Left hindlimb (tissue), 1 donor: Measurements from ENCODE around the gene RNF126.
"Not testable (repeated sequence)": the region's sequence is repeated elsewhere in the genome, so short reads cannot be mapped to it uniquely, and the experiment has no call there.

Experiments used
- DNase-seq: peaks from one replicate; pipeline ENCODE4 v3.0.0-alpha.2; 2018

The RNF126 gene

DNA sequence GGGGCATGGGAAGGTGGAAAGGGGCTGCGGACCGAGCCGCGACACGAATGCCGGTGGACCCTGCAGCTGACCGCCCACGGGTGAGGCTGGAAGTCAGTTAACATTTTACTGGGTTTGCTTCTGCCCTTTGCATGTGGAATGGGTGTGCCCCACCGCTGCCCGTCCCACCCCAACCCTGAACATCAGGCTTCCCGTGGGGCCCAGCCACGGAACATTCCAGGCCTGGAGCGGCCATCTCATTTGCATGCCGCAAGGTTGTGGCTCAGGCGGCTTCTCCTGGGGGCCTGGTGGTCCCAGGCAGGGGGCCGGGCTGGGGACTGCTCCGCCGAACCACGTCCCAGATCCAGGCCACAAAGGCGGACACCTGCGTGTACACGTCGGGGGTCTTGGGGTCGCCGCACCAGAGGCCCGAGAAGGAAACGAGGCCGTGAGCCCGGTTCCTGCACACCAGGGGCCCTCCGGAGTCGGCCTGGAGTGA, 22.5 kb upstream of the RNF126 start:
- DNase-seq, result no peak

DNA sequence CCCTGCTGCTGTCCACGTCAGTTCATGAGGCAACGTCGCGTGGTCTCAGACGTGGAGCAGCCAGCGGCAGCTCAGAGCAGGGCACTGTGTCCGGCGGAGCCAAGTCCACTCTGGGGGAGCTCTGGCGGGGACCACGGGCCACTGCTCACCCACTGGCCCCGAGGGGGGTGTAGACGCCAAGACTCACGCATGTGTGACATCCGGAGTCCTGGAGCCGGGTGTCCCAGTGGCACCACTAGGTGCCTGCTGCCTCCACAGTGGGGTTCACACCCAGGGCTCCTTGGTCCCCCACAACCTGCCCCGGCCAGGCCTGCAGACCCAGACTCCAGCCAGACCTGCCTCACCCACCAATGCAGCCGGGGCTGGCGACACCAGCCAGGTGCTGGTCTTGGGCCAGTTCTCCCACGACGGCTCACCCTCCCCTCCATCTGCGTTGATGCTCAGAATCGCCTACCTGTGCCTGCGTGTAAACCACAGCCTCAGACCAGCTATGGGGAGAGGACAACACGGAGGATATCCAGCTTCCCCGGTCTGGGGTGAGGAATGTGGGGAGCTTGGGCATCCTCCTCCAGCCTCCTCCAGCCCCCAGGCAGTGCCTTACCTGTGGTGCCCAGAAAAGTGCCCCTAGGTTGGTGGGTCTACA, 19.8 kb upstream of the RNF126 start:
- DNase-seq, result no peak

DNA sequence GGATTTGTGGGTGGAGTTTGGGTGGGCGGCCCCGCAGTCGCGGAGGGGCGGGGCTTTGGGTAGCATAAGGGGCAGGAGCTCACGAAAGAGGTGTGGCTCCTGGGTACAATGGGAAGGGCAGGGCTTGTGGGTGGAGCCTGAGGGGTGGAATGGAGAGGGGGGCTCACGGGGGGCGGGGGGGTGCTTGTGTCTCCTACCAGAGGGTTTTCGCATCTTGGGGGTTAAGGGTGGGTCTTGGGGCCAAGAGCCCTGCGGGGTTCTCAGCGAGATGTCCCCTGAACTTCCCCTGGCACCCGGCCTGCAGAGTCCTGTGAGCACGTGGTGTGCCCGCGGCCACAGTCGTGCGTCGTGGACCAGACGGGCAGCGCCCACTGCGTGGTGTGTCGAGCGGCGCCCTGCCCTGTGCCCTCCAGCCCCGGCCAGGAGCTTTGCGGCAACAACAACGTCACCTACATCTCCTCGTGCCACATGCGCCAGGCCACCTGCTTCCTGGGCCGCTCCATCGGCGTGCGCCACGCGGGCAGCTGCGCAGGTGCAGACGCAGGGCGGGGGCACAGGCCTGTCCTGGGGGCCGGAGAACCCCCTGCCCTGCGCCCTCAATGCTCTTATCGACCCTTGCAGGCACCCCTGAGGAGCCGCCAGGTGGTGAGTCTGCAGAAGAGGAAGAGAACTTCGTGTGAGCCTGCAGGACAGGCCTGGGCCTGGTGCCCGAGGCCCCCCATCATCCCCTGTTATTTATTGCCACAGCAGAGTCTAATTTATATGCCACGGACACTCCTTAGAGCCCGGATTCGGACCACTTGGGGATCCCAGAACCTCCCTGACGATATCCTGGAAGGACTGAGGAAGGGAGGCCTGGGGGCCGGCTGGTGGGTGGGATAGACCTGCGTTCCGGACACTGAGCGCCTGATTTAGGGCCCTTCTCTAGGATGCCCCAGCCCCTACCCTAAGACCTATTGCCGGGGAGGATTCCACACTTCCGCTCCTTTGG, 18.3 kb upstream of the RNF126 start:
- DNase-seq, result no peak

DNA sequence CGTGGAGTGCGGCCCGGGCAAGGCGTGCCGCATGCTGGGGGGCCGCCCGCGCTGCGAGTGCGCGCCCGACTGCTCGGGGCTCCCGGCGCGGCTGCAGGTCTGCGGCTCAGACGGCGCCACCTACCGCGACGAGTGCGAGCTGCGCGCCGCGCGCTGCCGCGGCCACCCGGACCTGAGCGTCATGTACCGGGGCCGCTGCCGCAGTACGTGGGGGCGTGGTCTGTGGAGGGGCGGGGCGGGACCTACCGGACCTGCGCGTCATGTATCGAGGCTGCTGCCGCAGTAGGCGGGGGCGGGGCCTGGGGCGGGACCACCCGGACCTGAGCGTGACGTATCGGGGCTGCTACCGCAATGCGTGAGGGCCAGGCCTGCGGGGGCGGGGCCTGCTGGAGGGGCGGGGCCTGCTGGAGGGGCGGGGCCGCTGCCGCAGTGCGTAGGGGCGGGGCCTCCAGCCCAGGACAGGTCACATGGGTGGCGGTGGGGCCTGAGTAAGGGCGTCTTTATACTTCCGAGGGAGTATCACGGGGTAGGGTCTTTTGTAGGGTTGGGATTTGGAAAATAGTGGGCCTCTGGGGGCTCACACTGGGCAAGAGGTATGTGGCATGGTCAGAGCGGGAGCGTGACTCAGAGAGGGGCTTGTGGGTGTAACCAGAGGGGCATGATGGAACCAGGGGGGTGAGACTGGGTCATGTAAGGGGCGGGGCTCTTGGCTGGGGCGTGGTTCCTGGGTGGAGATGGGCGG, 17.4 kb upstream of the RNF126 start:
- peak; percentile 100 for DNase-seq

DNA sequence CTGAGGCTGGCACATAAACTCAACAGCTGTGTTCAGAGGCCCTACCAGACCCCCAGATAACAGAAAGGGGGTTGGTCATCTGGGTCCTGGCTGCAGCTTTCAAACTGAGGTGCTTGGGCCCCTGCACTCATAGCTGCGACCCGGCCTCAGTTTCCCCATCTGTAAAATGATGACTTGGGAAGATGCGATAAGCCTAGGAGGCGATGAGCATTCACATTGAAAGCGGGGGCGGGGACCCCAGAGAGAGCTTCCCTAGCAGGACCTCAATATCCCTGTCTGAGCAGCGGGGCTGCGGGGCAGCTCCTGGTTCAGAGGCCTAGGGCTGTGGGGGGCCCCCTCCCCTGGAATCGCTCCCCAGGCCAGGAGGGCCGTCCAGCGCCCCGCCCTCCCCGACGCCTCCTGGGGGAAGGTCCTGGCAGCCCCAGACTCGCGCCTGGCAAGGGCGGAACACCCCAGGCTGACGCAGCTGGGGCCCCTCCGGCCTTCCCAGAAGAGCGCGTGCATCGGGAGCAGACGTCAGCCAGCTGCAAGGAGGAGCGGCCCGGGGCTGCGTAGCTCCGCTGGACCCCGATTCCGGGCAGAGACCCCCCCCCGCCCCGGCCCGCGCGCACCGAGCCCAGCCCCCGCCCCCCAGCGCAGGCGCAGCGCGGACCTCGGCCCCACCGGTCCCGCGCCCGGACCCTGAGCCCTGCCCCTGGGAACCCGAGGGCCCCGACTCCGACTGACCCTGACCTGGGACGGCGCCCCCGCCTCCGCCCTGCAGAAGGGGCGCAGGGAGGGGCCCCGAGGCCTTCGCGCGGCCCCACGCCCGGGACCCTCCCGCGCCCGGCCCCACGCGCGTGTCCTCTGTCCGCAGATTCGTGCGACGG, 16.6 kb upstream of the RNF126 start:
- DNase-seq, result peak; percentile 89

DNA sequence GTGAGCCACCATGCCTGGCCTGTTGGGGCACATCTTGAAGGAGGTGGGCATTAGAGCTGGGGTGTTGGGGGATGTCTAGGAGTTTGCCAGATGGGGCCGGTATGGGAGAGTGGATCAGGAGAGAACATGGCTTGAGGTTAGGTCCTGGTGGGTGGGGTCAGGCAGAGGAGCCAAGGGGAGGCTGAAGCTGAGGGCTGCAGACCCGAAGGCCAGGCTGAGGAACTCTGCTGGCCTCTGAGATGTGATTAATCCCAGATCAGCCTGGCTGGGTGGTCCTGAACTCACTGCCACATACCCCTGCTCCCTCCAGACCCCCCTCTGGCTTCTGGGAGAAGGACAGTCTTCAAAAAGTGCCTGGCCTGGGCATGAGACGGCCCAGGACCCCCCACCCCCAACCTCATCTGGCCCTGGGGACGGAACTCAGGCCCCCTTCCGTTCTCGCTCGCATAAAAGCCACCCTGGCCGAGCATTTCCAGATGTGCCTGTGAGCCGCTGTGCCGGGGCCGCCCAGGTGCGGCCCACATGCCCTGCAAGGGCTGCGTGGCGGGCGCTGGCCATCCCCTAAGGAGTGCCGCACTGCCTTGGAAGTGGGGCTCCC, 15.9 kb upstream of the RNF126 start:
- DNase-seq, result no peak

DNA sequence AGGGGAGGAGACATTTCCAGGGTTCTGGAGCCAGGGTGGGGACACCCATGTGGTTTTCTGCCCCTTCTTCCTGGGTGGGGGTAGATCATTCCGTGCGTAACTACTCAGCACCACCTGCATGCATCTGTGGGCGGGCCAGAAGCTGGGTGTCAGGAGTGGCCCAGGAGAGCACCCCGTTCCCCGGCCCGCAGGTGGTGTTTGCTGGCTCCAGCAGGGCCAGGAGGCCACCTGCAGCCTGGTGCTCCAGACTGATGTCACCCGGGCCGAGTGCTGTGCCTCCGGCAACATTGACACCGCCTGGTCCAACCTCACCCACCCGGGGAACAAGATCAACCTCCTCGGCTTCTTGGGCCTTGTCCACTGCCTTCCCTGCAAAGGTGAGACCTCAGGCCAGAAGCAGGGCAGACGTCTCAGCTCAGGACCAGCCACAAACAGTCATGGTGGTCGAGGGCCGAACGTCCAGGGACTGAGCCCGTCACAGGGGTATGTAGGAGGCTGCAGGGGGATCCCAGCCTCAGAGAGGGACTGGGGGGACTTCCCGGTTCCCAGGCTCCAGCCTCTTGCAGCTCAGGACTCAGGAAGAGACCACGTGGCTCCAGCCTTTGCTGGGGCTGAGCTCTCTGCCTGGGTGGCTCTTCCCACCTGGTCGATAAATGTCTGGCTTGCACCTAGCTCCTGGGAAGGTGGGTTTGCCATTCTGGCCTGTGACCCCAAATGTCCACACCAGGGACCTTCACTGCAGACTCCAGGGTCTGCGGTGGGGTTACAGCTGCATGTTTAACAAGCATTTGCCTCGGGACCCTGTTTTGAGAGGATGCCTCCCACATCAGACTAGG, 14.8 kb upstream of the RNF126 start:
- DNase-seq, result no peak

DNA sequence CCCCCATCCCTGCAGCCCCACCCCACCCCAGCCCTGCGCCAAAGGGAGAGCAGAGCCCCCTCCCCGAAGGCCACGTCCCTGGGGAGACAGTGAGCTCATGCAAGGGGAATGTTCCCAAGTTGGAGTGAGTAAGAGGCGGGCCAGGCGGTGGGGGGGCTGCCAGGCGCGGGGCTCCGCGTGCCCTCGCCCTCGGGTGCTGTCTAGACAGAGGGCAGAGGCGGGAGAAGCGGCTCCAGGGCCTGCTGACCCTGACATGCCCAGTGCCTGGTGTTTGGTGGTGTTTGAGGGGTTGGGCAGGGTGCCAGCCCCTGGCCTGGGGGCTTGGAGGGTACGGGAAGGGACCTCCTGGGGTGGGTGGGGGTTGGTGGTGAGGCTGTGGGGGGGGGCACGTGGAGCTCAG, 14.2 kb upstream of the RNF126 start:
- peak; percentile 74 for DNase-seq

DNA sequence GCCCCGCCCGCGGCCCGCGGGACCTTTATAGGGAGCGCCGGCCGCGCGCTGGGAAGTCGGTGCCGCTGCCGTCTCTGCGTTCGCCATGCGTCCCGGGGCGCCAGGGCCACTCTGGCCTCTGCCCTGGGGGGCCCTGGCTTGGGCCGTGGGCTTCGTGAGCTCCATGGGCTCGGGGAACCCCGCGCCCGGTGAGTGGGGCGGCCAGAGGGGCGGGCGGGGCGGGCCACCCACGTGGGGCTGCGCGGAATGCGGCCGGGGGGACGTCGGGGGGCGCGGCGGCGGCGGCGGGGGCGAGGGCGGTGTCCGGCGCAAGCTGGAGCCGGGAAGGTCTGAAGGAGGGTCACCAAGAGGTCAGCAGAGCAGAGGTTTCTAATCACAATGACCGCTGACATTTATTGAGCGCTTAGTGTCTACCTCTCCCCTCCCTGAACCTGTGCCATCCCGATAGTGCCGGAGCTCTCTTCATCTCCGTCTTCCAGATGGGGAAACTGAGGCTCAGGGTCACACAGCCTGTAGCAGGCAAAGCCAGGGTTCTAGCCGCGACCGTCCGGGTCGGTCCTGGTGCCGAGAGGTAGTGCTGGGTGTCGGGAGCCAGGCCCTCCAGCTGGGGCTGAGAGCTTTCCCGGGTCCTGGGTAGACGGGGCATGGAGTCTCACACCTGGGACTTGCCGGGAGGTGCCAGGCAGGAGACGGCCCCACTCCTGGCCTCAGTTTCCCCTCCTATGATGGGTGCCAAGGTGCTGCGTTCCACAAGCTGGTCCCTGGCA, 13.5 kb upstream of the RNF126 start, which contains the start of gene FSTL3:
Gene FSTL3, plus strand, starts transcription at position 54 of the 767 bp plus-strand sequence. Its CDS starts 32 bp downstream, at position 86.
- DNase-seq, result no peak

DNA sequence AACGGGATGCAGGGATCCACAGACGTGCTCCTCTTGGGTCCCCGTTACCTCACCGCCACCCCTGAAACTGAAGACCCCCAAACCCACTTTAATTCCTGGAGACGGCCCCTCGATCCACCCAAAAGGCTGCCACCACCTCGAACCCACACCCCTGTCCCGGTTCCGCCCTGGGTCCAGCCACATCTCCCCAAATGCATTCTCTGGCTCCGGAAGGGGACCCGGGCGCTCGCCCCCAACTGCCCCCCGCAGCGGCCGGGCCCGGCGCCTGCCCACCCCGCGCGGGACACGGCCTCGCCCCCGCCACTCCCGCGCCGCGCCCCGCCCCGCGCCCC, 13.0 kb upstream of the RNF126 start:
- no peak for DNase-seq

DNA sequence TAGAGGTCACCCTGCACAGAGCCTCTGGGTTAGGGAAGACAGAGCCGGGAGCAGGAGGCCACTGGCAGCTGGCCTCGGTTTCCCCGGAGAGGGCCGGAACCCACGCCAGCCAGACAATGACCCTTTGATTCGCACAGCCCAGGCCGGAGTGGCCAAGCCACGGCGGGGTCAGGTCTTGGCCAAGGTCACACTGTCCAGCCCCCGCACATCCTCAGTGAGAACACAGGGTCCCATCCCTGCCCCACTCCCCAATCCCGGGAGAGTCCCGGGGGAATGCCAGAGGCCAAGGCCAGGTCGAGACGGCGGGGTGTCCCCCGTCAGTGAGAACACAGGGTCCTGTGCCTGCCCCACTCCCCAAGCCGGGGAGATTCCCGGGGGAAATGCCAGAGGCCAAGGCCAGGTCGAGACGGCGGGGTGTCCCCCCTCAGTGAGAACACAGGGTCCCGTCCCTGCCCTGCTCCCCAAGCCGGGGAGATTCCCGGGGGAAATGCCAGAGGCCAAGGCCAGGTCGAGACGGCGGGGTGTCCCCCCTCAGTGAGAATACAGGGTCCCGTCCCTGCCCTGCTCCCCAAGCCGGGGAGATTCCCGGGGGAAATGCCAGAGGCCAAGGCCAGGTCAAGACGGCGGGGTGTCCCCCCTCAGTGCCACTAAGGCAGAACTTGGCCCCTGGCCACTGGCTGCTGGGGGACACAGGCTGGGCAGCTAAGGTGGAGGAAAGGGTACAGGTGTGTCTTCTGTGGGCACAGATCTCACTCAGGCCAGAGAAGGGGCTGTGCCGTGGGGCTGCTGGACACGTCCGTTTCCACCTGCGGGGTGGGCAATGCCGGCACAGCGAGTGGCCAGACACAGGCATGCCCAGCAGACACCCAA, 11.5 kb upstream of the RNF126 start:
- DNase-seq, result no peak

DNA sequence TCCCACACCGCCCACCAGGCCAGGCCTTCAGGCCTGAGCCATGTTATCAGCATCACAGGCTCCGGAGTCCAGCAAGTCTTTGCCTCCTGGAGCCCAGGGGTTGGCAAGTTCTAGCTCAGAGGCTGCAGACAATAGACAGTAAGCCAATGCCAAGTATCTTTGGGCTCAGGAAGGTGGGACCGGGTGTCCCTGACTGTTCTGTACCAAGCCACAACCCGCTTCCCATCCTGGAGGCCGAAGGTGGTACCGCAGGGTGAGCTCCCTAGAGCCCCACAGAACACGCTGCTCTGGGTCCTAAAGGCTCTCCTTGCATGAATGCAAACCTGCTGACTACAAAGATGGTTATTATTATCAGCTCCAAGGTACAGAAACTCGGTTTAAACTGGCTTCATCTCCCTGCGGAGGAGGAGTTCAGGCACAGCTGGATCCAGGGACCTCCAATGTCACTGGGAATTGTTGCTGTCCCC, 7.6 kb upstream of the RNF126 start:
- no peak for DNase-seq

DNA sequence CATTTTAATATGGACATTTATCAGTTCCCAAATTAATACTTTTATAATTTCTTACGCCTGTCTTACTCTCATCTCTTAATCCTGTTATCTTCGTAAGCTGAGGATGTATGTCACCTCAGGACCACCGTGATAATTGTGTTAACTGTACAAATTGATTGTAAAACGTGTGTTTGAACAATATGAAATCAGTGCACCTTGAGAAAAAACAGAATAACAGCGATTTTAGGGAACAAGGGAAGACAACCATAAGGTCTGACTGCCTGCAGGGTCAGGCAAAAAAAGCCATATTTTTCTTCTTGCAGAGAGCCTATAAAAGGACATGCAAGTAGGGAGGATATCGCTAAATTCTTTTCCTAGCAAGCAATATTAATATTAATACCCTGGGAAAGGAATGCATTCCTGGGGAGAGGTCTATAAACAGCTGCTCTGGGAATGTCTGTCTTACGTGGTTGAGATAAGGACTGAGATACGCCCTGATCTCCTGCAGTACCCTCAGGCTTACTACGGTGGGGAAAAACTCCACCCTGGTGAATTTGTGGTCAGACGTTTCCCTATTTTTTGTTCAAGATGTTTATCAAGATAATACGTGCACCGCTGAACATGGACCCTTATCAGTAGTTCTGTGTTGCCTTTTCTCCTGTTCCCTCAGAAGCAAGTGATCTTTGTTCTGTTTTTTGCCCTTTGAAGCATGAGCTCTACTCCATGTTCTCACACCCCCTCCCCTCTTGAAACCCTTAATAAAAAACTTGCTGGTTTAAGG, 5.8 kb upstream of the RNF126 start:
- not testable (repeated sequence) for DNase-seq

DNA sequence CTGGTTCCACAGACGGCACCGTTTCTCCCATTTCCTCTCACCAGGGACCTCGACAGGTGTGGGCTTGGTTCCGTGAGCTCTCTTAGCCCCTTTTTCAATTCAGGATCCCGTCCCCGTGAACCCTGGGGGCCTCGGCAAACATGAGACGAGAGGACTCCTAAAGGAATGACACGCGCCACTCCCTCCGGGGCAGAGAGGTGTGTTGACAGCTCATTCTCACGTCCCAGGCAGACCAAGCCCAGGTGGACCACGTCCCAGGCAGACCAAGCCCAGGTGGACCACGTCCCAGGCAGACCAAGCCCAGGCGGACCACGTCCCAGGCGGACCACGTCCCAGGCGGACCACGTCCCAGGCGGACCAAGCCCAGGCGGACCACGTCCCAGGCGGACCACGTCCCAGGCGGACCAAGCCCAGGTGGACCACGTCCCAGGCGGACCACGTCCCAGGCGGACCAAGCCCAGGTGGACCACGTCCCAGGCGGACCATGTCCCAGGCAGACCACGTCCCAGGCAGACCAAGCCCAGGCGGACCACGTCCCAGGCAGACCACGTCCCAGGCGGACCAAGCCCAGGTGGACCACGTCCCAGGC, 4.1 kb upstream of the RNF126 start:
- DNase-seq, result not testable (repeated sequence)

DNA sequence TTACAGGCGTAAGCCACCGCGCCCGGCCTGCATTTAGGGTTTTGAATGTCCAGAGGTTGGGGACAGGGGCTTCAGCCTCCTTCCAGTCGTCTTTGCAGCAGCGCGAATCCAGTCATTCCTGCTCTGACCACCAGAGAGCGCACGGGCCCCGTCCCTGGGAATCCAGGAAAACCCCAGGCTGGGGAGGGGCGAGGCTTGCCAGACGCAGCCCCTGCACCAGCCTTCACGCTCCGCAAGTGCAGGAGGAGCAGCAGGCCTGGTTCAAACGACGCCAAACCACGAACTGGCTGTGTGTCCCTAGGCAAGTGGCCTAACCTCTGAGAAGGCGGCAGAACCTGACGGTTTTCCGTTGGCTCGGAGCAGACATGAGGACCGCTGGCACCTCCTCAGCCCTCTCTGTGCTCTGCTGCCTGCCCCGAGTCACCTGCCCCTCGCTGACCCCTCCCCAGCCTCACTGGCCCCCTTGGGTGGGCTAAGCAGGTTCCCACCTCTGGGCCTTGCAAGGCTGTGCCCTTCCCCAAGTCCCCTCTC, 2.0 kb upstream of the RNF126 start:
- DNase-seq, result peak; percentile 87

DNA sequence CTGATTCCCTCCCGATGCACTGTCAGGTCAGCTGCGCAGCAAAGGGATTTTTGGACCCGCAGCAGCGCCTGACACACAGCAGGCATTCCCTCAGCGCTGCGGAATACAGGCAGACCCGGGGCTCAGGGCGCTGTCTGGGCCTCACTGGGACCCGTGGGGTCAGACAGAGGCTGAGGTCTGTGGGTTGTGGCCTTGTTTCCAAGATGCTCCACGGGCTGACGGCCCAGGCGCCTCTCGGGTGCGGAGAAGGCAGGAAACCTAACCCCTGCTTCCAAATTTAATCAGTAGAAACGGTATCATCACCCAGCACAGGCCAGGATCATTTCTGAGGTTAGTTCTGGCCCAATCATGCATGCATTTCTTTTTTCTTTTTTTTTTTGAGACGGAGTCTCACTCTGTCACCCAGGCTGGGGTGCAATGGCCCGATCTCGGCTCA, 686 bp upstream of the RNF126 start:
- no peak for DNase-seq

DNA sequence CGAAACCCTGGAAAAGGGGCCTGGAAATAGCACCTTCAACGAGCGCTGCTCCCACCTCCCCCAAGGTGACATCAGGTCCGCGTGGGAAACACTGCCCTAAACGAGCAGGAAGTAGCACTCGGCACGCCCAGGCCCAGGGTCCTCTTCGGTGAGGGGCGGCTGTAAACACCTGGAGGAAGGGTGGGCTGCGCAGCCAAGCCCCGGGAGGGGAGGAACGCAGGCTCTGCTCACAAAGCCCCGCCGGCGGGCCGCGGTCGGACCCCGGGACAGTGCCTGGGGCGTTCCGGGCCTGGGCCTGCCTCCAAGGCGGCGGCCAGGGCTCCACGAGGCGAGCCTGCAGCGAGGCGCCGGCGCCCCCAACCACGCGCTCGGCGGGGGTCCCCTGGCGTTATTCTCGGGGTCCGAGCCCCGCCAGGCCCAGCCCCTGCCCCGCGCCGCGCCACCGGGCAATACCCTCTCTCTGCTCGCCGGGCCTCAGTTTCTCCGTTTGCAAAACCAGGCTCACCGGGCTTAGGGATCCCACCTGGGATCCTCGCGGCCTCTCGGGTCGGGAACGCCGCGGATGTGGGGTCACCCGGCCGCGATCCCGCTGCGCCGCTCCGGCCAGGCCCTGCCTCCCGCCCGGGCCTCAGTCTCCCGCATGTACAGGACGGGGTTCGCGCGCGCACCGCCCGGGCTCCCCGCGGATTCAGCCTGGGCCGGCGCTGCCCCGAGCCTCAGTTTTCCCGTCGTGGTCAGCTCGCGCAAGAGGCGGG, 630 bp downstream of the RNF126 start:
- DNase-seq, result no peak
